ENCODE data around the gene GPR83. TPM values are rescaled to one million over a fixed set of nuclear protein-coding genes. Genes with fewer than 3 reads are reported as not detected.

Gene GPR83
- total and polyA plus RNA-seq, 2 donors (not counting 1 experiment from before 2014, with no cell fraction given): 0.05 TPM; not detected in 1

- Histone ChIP-seq H3K4me1 (ENCODE audit: control insufficient read depth, extremely low read depth, insufficient read depth, low read length) (no peaks in the 10 kb centered on the region), H2AFZ (ENCODE audit: low read length) (no peak overlapping the region), H3K9me3 (ENCODE audit: control insufficient read depth, insufficient read depth, low read depth, low read length) (no peaks in the 10 kb centered on the region), H3K4me2 (ENCODE audit: extremely low read depth, insufficient read depth, low read length) (no peak overlapping the region), H3K79me2 (ENCODE audit: control insufficient read depth, insufficient read depth, low read length) (no peaks in the 10 kb centered on the region), H3K9ac (ENCODE audit: insufficient read depth, low read length) (no peak overlapping the region), H3K27ac (ENCODE audit: insufficient read depth, low read length) (no peak overlapping the region), H3K36me3 (ENCODE audit: control insufficient read depth, insufficient read depth, low read length) (no peaks in the 10 kb centered on the region), H3K4me3 (replicated peaks in 1 of 4; ENCODE audit: control extremely low read depth in 1 of 4, insufficient read depth in 1 of 4, low read depth in 3 of 4, low read length in 4 of 4) (no peak overlapping the region), H3K27me3 (ENCODE audit: control insufficient read depth, insufficient read depth, low read length) (no peaks in the 10 kb centered on the region), H4K20me1 (ENCODE audit: control insufficient read depth, extremely low read depth, insufficient read depth, low read length) (no peaks in the 10 kb centered on the region)
- DNase-seq (ENCODE audit: low read depth in 2 of 2): peak; percentile 30 to 69
- TF ChIP-seq CTCF (conservative IDR thresholded peaks at IDR 0.05 in 1 of 2, IDR thresholded peaks at IDR 0.05 in 1 of 2; ENCODE audit: low read depth in 1 of 2, low read length in 2 of 2) (peak; percentile 68 to 75), EZH2 (IDR thresholded peaks at IDR 0.05; ENCODE audit: low read length, missing control alignments) (no peak)
These were observed 16.3 kb upstream of the GPR83 start for GRCh38 chr11:94417386-94417987.

GRCh38 chr11:94405062-94405833 is 4.0 kb upstream of the GPR83 start:
- no peak for DNase-seq (ENCODE audit: low read depth in 2 of 2)
- H3K79me2 ChIP-seq (ENCODE audit: control insufficient read depth, insufficient read depth, low read length): no peaks in the 10 kb centered on the region
- peaks cover 18% of the 10 kb centered on the region for H3K27me3 ChIP-seq (ENCODE audit: control insufficient read depth, insufficient read depth, low read length)
- no peaks in the 10 kb centered on the region for H3K9me3 ChIP-seq (ENCODE audit: control insufficient read depth, insufficient read depth, low read depth, low read length)
- H2AFZ ChIP-seq (ENCODE audit: low read length): no peak overlapping the region
- no peak overlapping the region for H3K4me3 ChIP-seq (replicated peaks in 1 of 4; ENCODE audit: control extremely low read depth in 1 of 4, insufficient read depth in 1 of 4, low read depth in 3 of 4, low read length in 4 of 4)
- no peaks in the 10 kb centered on the region for H4K20me1 ChIP-seq (ENCODE audit: control insufficient read depth, extremely low read depth, insufficient read depth, low read length)
- TF ChIP-seq CTCF (conservative IDR thresholded peaks at IDR 0.05 in 1 of 2, IDR thresholded peaks at IDR 0.05 in 1 of 2; ENCODE audit: low read depth in 1 of 2, low read length in 2 of 2): no peak
- TF ChIP-seq EZH2 (IDR thresholded peaks at IDR 0.05; ENCODE audit: low read length, missing control alignments): no peak
- no peak overlapping the region for H3K4me2 ChIP-seq (ENCODE audit: extremely low read depth, insufficient read depth, low read length)
- no peak overlapping the region for H3K27ac ChIP-seq (ENCODE audit: insufficient read depth, low read length)
- no peak overlapping the region for H3K9ac ChIP-seq (ENCODE audit: insufficient read depth, low read length)
- H3K4me1 ChIP-seq (ENCODE audit: control insufficient read depth, extremely low read depth, insufficient read depth, low read length): no peaks in the 10 kb centered on the region
- no peaks in the 10 kb centered on the region for H3K36me3 ChIP-seq (ENCODE audit: control insufficient read depth, insufficient read depth, low read length)

GRCh38 chr11:94402355-94402754 is 1.1 kb upstream of the GPR83 start:
- Histone ChIP-seq H2AFZ (ENCODE audit: low read length) (no peak overlapping the region), H3K4me3 (replicated peaks in 1 of 4; ENCODE audit: control extremely low read depth in 1 of 4, insufficient read depth in 1 of 4, low read depth in 3 of 4, low read length in 4 of 4) (no peak overlapping the region), H4K20me1 (ENCODE audit: control insufficient read depth, extremely low read depth, insufficient read depth, low read length) (no peaks in the 10 kb centered on the region), H3K27me3 (ENCODE audit: control insufficient read depth, insufficient read depth, low read length) (peaks cover 32% of the 10 kb centered on the region), H3K4me1 (ENCODE audit: control insufficient read depth, extremely low read depth, insufficient read depth, low read length) (no peaks in the 10 kb centered on the region), H3K9ac (ENCODE audit: insufficient read depth, low read length) (no peak overlapping the region), H3K79me2 (ENCODE audit: control insufficient read depth, insufficient read depth, low read length) (no peaks in the 10 kb centered on the region), H3K27ac (ENCODE audit: insufficient read depth, low read length) (no peak overlapping the region), H3K4me2 (ENCODE audit: extremely low read depth, insufficient read depth, low read length) (no peak overlapping the region), H3K36me3 (ENCODE audit: control insufficient read depth, insufficient read depth, low read length) (no peaks in the 10 kb centered on the region), H3K9me3 (ENCODE audit: control insufficient read depth, insufficient read depth, low read depth, low read length) (no peaks in the 10 kb centered on the region)
- no peak for DNase-seq (ENCODE audit: low read depth in 2 of 2)
- no peak for TF ChIP-seq CTCF (conservative IDR thresholded peaks at IDR 0.05 in 1 of 2, IDR thresholded peaks at IDR 0.05 in 1 of 2; ENCODE audit: low read depth in 1 of 2, low read length in 2 of 2)
- no peak for TF ChIP-seq EZH2 (IDR thresholded peaks at IDR 0.05; ENCODE audit: low read length, missing control alignments)

Measured in fibroblast of lung (primary cell).